Activated CD4-positive, alpha-beta memory T cell treated with anti-CD3 and anti-CD28 coated beads for 36 hours (primary cell): ENCODE data around the gene LETMD1. TPM values are rescaled to one million over a fixed set of nuclear protein-coding genes. Genes with fewer than 3 reads are reported as not detected.
"Not testable (repeated sequence)": the region's sequence is repeated elsewhere in the genome, so short reads cannot be mapped to it uniquely, and the experiment has no call there.

ENCODE experiments used
- CTCF ChIA-PET: fragments of 350-600 bp; sonication (Branson Sonifier 250); formaldehyde crosslinking; loops from one replicate; lab custom pipeline; 2021; ENCODE audit warnings: antibody characterized with exemption, inconsistent platforms; lab: Charles Lee
- POLR2A ChIA-PET: fragments of 350-600 bp; sonication (Branson Sonifier 250); formaldehyde crosslinking; loops from one replicate; lab custom pipeline; 2021; ENCODE audit warnings: antibody characterized with exemption; lab: Charles Lee
- DNase-seq: peaks from one replicate; pipeline ENCODE4 v3.0.0-alpha.2; 2020
- H3K27ac Mint-ChIP-seq: one replicate; pipeline ENCODE4 v1.8.0; 2021; ENCODE audit warnings: mixed read lengths
- H3K27me3 Mint-ChIP-seq: one replicate; pipeline ENCODE4 v1.8.0; 2021; ENCODE audit warnings: mixed read lengths
- H3K36me3 Mint-ChIP-seq: one replicate; pipeline ENCODE4 v1.8.0; 2021; ENCODE audit warnings: mixed read lengths
- H3K4me1 Mint-ChIP-seq: one replicate; pipeline ENCODE4 v1.8.0; 2021; ENCODE audit warnings: low read depth, mixed read lengths
- H3K4me3 Mint-ChIP-seq: one replicate; pipeline ENCODE4 v1.8.0; 2021; ENCODE audit warnings: mild to moderate bottlenecking, mixed read lengths
- H3K9me3 Mint-ChIP-seq: one replicate; pipeline ENCODE4 v1.8.0; 2021; ENCODE audit warnings: mixed read lengths
- intact Hi-C: fragments of 100-400 bp; cut with micrococcal nuclease; formaldehyde crosslinking; loops from one replicate; pipeline ENCODE4 v1.15.1; 2023
- total RNA-seq, 2 experiments: library from RNA; stranded (reverse); gene quantifications; one replicate each; pipeline ENCODE4 v1.2.3, GENCODE V29; 2021

The LETMD1 gene
- total RNA-seq, 2 experiments from 2014 or later = 79.8 to 84.0 TPM

DNA sequence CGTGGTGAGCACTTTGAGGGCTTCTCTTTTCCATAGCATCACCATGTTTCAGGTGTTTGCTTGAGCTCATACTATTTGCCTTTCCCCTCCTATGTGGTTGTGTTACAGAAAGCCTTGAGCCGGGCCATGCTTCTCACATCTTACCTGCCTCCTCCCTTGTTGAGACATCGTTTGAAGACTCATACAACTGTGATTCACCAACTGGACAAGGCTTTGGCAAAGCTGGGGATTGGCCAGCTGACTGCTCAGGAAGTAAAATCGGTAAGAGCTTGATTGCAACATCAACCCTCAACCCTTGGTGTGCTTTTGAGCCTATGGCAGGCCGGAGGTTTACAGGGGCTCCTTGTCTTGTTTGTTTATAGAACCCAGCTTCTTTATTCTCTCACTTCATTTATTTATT lies 8.1 kb downstream of the LETMD1 start:
- no peak for DNase-seq
- CTCF ChIA-PET = interaction anchor here (0.7 kb wide), 1 partner anchor 25 kb away, joined by 3 read pairs; no protein-coding TSS in a partner anchor
- H3K27ac Mint-ChIP-seq = peak overlapping the region; percentile 23
- peaks cover 7% of the 10 kb centered on the region for H3K4me1 Mint-ChIP-seq
- POLR2A ChIA-PET = no interaction called here
- H3K9me3 Mint-ChIP-seq = no peaks in the 10 kb centered on the region
- no peaks in the 10 kb centered on the region for H3K27me3 Mint-ChIP-seq
- H3K36me3 Mint-ChIP-seq = peaks cover 53% of the 10 kb centered on the region
- H3K4me3 Mint-ChIP-seq = no peak overlapping the region
- intact Hi-C loops = no loop called here

- H3K9me3 Mint-ChIP-seq = no peaks in the 10 kb centered on the region
- ChIA-PET CTCF (interaction anchor here (0.9 kb wide), 1 partner anchor 194 kb away, joined by 3 read pairs; no protein-coding TSS in a partner anchor), POLR2A (no interaction called here)
- no peak overlapping the region for H3K4me3 Mint-ChIP-seq
- no peaks in the 10 kb centered on the region for H3K27me3 Mint-ChIP-seq
- intact Hi-C loops = no loop called here
- peaks cover 39% of the 10 kb centered on the region for H3K36me3 Mint-ChIP-seq
- no peak overlapping the region for H3K27ac Mint-ChIP-seq
- DNase-seq = no peak
- H3K4me1 Mint-ChIP-seq = no peaks in the 10 kb centered on the region
These were observed 11.0 kb downstream of the LETMD1 start for GRCh38 chr12:51059086-51059485.

GRCh38 chr12:51062631-51063397 lies 14.7 kb downstream of the LETMD1 start:
- intact Hi-C loops = no loop called here
- Mint-ChIP-seq H3K36me3 (peaks cover 28% of the 10 kb centered on the region), H3K27me3 (no peaks in the 10 kb centered on the region), H3K4me1 (no peaks in the 10 kb centered on the region), H3K27ac (peak overlapping the region; percentile 43), H3K9me3 (no peaks in the 10 kb centered on the region), H3K4me3 (no peak overlapping the region)
- ChIA-PET POLR2A (interaction anchor here (0.6 to 1.0 kb wide), 3 partner anchors 12 to 22 kb away, joined by 3 to 4 read pairs (median 3); partner anchors contain the start of gene LETMD1), CTCF (no interaction called here)
- DNase-seq = no peak

- Mint-ChIP-seq H3K4me3 (no peak overlapping the region), H3K27me3 (no peaks in the 10 kb centered on the region), H3K27ac (no peak overlapping the region), H3K9me3 (no peaks in the 10 kb centered on the region), H3K4me1 (no peaks in the 10 kb centered on the region), H3K36me3 (peaks cover 13% of the 10 kb centered on the region)
- ChIA-PET CTCF (interaction anchor here (1.8 kb wide), 1 partner anchor 300 kb away, joined by 8 read pairs; no protein-coding TSS in a partner anchor), POLR2A (no interaction called here)
- DNase-seq = no peak
- intact Hi-C loops = no loop called here
These were observed 17.4 kb downstream of the LETMD1 start for GRCh38 chr12:51065530-51065929.

GRCh38 chr12:51067229-51067628 lies 19.1 kb downstream of the LETMD1 start:
- Mint-ChIP-seq H3K9me3 (no peaks in the 10 kb centered on the region), H3K36me3 (peaks cover 16% of the 10 kb centered on the region), H3K4me1 (no peaks in the 10 kb centered on the region), H3K27me3 (no peaks in the 10 kb centered on the region), H3K4me3 (no peak overlapping the region), H3K27ac (peak overlapping the region; percentile 5)
- ChIA-PET CTCF (interaction anchor here (1.8 kb wide), 1 partner anchor 302 kb away, joined by 8 read pairs; no protein-coding TSS in a partner anchor), POLR2A (no interaction called here)
- DNase-seq = no peak
- intact Hi-C loops = no loop called here

GRCh38 chr12:51067771-51068170 lies 19.6 kb downstream of the LETMD1 start:
- H3K36me3 Mint-ChIP-seq = peaks cover 13% of the 10 kb centered on the region
- no peaks in the 10 kb centered on the region for H3K27me3 Mint-ChIP-seq
- DNase-seq = no peak
- intact Hi-C loops = no loop called here
- no peak overlapping the region for H3K4me3 Mint-ChIP-seq
- no peak overlapping the region for H3K27ac Mint-ChIP-seq
- no peaks in the 10 kb centered on the region for H3K4me1 Mint-ChIP-seq
- no peaks in the 10 kb centered on the region for H3K9me3 Mint-ChIP-seq
- ChIA-PET POLR2A (no interaction called here), CTCF (no interaction called here)

- Mint-ChIP-seq H3K4me1 (no peaks in the 10 kb centered on the region), H3K27me3 (no peaks in the 10 kb centered on the region), H3K4me3 (no peak overlapping the region), H3K9me3 (no peaks in the 10 kb centered on the region), H3K36me3 (peaks cover 17% of the 10 kb centered on the region), H3K27ac (peak overlapping the region; percentile 3)
- ChIA-PET CTCF (no interaction called here), POLR2A (no interaction called here)
- no peak for DNase-seq
- intact Hi-C loops = no loop called here
These were observed 21.9 kb downstream of the LETMD1 start for GRCh38 chr12:51070004-51070403.

DNA sequence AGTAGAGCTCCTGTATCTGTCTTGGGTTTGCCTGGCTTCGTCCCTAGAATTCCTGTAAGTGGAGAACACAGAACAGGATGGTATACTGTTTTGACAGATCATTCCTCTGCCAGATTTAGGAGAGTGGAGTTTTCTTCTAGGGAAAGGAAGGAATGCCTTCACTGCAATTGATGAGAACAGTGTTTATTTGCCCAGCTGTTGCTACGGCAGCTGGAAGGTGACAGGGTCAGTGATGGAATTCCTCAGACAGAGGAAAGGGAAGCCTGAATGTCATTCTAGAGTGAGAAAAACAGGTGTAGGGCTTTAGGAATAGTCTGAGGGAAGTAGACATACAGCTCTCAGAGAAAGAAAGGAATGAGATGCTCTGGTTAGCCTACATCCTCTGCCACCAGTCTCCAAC lies 23.5 kb downstream of the LETMD1 start:
- intact Hi-C loops = no loop called here
- ChIA-PET CTCF (no interaction called here), POLR2A (no interaction called here)
- Mint-ChIP-seq H3K4me3 (no peak overlapping the region), H3K27me3 (no peaks in the 10 kb centered on the region), H3K27ac (no peak overlapping the region), H3K36me3 (peaks cover 11% of the 10 kb centered on the region), H3K9me3 (no peaks in the 10 kb centered on the region), H3K4me1 (peaks cover 10% of the 10 kb centered on the region)
- DNase-seq = no peak

GRCh38 chr12:51075390-51075789 lies 27.3 kb downstream of the LETMD1 start:
- POLR2A ChIA-PET = interaction anchor here (0.9 kb wide), 2 partner anchors 8 to 14 kb away, joined by 3 read pairs; partner anchors contain the start of gene CSRNP2

GRCh38 chr12:51076236-51076930 lies 28.3 kb downstream of the LETMD1 start:
- ChIA-PET CTCF (interaction anchor here (0.7 to 1.5 kb wide), 4 partner anchors 22 to 265 kb away, joined by 3 to 5 read pairs (median 4); no protein-coding TSS in a partner anchor), POLR2A (interaction anchor here (1.4 kb wide), 1 partner anchor 50 kb away, joined by 3 read pairs; the partner anchor contains the start of gene SLC11A2)
- Mint-ChIP-seq H3K4me3 (no peak overlapping the region), H3K4me1 (peaks cover 32% of the 10 kb centered on the region), H3K36me3 (peaks cover 18% of the 10 kb centered on the region), H3K9me3 (no peaks in the 10 kb centered on the region), H3K27ac (peak overlapping the region; percentile 59), H3K27me3 (no peaks in the 10 kb centered on the region)
- DNase-seq = peak; percentile 44
- intact Hi-C loops = no loop called here

More at GRCh38 chr12:51075390-51075789, 27.3 kb downstream of the LETMD1 start:
- no peak for DNase-seq
- peaks cover 25% of the 10 kb centered on the region for H3K4me1 Mint-ChIP-seq
- no peak overlapping the region for H3K4me3 Mint-ChIP-seq
- H3K27me3 Mint-ChIP-seq = no peaks in the 10 kb centered on the region
- intact Hi-C loops = no loop called here
- CTCF ChIA-PET = interaction anchor here (0.7 kb wide), 1 partner anchor 177 kb away, joined by 4 read pairs; no protein-coding TSS in a partner anchor
- H3K9me3 Mint-ChIP-seq = no peaks in the 10 kb centered on the region
- peaks cover 15% of the 10 kb centered on the region for H3K36me3 Mint-ChIP-seq
- no peak overlapping the region for H3K27ac Mint-ChIP-seq

- no peaks in the 10 kb centered on the region for H3K9me3 Mint-ChIP-seq
- no peak overlapping the region for H3K4me3 Mint-ChIP-seq
- CTCF ChIA-PET = interaction anchor here (1.5 kb wide), 1 partner anchor 264 kb away, joined by 4 read pairs; no protein-coding TSS in a partner anchor
- peaks cover 13% of the 10 kb centered on the region for H3K36me3 Mint-ChIP-seq
- POLR2A ChIA-PET = no interaction called here
- intact Hi-C loops = no loop called here
- H3K4me1 Mint-ChIP-seq = peaks cover 46% of the 10 kb centered on the region
- no peak overlapping the region for H3K27ac Mint-ChIP-seq
- no peak for DNase-seq
- H3K27me3 Mint-ChIP-seq = no peaks in the 10 kb centered on the region
These were observed 29.8 kb downstream of the LETMD1 start for GRCh38 chr12:51077930-51078329.

- peaks cover 46% of the 10 kb centered on the region for H3K4me1 Mint-ChIP-seq
- H3K4me3 Mint-ChIP-seq, CTCF ChIA-PET, DNase-seq, POLR2A ChIA-PET, H3K27me3 Mint-ChIP-seq, H3K27ac Mint-ChIP-seq, H3K9me3 Mint-ChIP-seq, intact Hi-C loops: not testable (repeated sequence)
- H3K36me3 Mint-ChIP-seq = peaks cover 13% of the 10 kb centered on the region
These were observed 30.2 kb downstream of the LETMD1 start for GRCh38 chr12:51078346-51078745.
